SK-N-MC (cell line): Measurements from ENCODE around the gene MYO15B.

ENCODE experiments used
- EZH2 ChIP-seq: fragments of 200-600 bp; sonication (generic); IDR thresholded peaks from one replicate; pipeline ENCODE4 v1.6.1; 2017; ENCODE audit warnings: antibody characterized with exemption
- FOXP2 ChIP-seq: optimal IDR thresholded peaks from 2 replicates; pipeline ENCODE3; 2011; ENCODE audit warnings: mild to moderate bottlenecking, moderate library complexity; ENCODE audit not compliant: insufficient read depth; ENCODE audit errors: extremely low read length, control extremely low read depth
- POLR2AphosphoS5 ChIP-seq: IDR thresholded peaks from 2 replicates; pipeline ENCODE4 v1.6.1; 2012; ENCODE audit warnings: mild to moderate bottlenecking, low read depth, low read length, borderline replicate concordance

GRCh38 chr17:75647921-75648320, 60.3 kb downstream of the MYO15B start:
- TF ChIP-seq POLR2AphosphoS5 (no peak), FOXP2 (no peak), EZH2 (no peak)
